Heart right ventricle (tissue), 16 donors: ENCODE results near the gene UST. TPM values are rescaled to one million over a fixed set of nuclear protein-coding genes. Genes with fewer than 3 reads are reported as not detected.

ENCODE experiments used
- ATAC-seq, 8 donors: fragments of 200-7000 bp; cut with Tn5 transposase; one replicate each; pipeline ENCODE4 v1.9.1; 2020; ENCODE audit warnings: mild to moderate bottlenecking in 8 of 8, moderate library complexity in 8 of 8, moderate number of reproducible peaks in 1 of 8
- DNase-seq, 2 donors: peaks; one replicate each; pipeline ENCODE4 v3.0.0-alpha.2; 2020
- H3K27ac ChIP-seq, 10 donors: fragments of 200-600 bp; sonication (generic) in 2 of 10; one replicate each; pipeline versions ENCODE4 v1.5.0 to v1.8.0; 2020 to 2022; ENCODE audit warnings: mild to moderate bottlenecking in 3 of 10
- H3K27me3 ChIP-seq, 7 donors: fragments of 200-600 bp; one replicate each; pipeline ENCODE4 v1.8.0; 2021 to 2022; ENCODE audit warnings: mild to moderate bottlenecking in 2 of 7
- H3K36me3 ChIP-seq, 9 donors: fragments of 200-600 bp; sonication (generic) in 1 of 9; one replicate each; pipeline versions ENCODE4 v1.5.0 to v1.8.0; 2020 to 2022; ENCODE audit warnings: mild to moderate bottlenecking in 2 of 9
- H3K4me1 ChIP-seq, 9 donors: fragments of 200-600 bp; sonication (generic) in 1 of 9; one replicate each; pipeline versions ENCODE4 v1.5.0 to v1.8.0; 2020 to 2022; ENCODE audit warnings: mild to moderate bottlenecking in 4 of 9
- H3K4me3 ChIP-seq, 10 donors: fragments of 200-600 bp; sonication (generic) in 2 of 10; one replicate each; pipeline versions ENCODE4 v1.5.0 to v1.8.0; 2020 to 2022; ENCODE audit warnings: mild to moderate bottlenecking in 7 of 10, moderate library complexity in 2 of 10
- H3K9me3 ChIP-seq, 11 donors: fragments of 200-600 bp in 10 of 11; sonication (generic) in 2 of 11; one replicate each; pipeline versions ENCODE4 v1.5.0 to v1.8.0; 2013 to 2022; ENCODE audit warnings: mild to moderate bottlenecking in 2 of 11, control low read depth in 1 of 11, moderate library complexity in 1 of 11
- CTCF ChIP-seq, 9 donors: fragments of 200-600 bp; sonication (generic) in 2 of 9; IDR thresholded peaks; one replicate each; pipeline versions ENCODE4 v1.5.0 to v1.8.0; 2021 to 2022; ENCODE audit warnings: antibody characterized with exemption in 9 of 9, mild to moderate bottlenecking in 5 of 9, moderate library complexity in 1 of 9
- WGBS, 2 donors: extraction: QIAGEN DNeasy Blood & Tissue Kit; methylation state at CpG; one replicate each; pipeline ENCODE4 v1.1.7; 2013; ENCODE audit warnings: inconsistent platforms in 1 of 2; 5-methylcytosine and 5-hydroxymethylcytosine counted together
- intact Hi-C, 10 donors: fragments of 100-400 bp; cut with DNase I; formaldehyde crosslinking; loops; one replicate each; pipeline versions ENCODE4 v1.11.1 to v1.14.2; 2022
- polyA plus RNA-seq, 2 donors: library from polyadenylated mRNA; stranded (reverse); fragments of 200-250 nt; gene quantifications; one replicate each; pipeline ENCODE4 v1.2.3, GENCODE V29; 2013
- total RNA-seq, 10 donors: library from RNA; stranded (reverse); fragmentation: NEBNext Ultra II Directional in 3 of 10; extraction: Animal tissue kit (Norgen Biotek cat#: 25700) in 3 of 10; gene quantifications; one replicate each; pipeline versions ENCODE4 v1.2.1 to v1.2.4, GENCODE V29; 2021 to 2023
- donor health status: Arrhythmogenic right ventricular cardiomyopathy.
- donor health status: ischemic (EF 13 %, LVEDD 7.1; RV severe dilation, severe dysfunction).
- donor health status: healthy with polysubstance abuse.
- donor health status: DM: no; HTN: yes; CAD: no.
- donor health status: DM: no; HTN: no; CAD: no.
- donor health status: ischemic (EF 25% LVEDD 6.9; RV normal size, moderate dysfunction).
- donor health status: ischemic (EF 25% LVEDD 5.7; RV mildly dilated, moderate dysfunction).
- donor health status: healthy.
- donor health status: DM: yes; HTN: yes; CAD: no.
- donor health status: Ischemic cardiomyopathy.
- donor health status: ischemic (EF 35%, LVEDD 5.7; RV mildly dilated, moderate dysfunction).
- donor health status: nonischemic (EF 11% LVEDD 7.7; RV severe dilation, severe dysfunction).
- donor health status: DM: yes; HTN: yes; CAD: no.
- donor health status: PGD.
- donor health status: ischemic (EF 29% LVEDD 5.4; RV normal size, mild dysfunction).
- donor health status: nonischemic (EF 23%, LVEDD 6.1; RV moderate dilation, normal function).

UST gene
- total and polyA plus RNA-seq, 12 donors: 1.6 to 4.1 (median 2.3) TPM

GRCh38 chr6:148890096-148890495, 143.3 kb downstream of the UST start:
- ATAC-seq: peak in 6 of 8 donors; percentile 36 to 61 (median 46)
- Histone ChIP-seq H3K4me1 (peaks cover 0 to 31% (median 19%) of the 10 kb centered on the region in 9 donors), H3K27ac (peak overlapping the region in 3 of 10 donors; percentile 8 to 44 (median 28)), H3K36me3 (no peaks in the 10 kb centered on the region), H3K4me3 (no peak overlapping the region), H3K27me3 (no peaks in the 10 kb centered on the region), H3K9me3 (no peaks in the 10 kb centered on the region)
- intact Hi-C loops: no loop called here
- TF ChIP-seq CTCF (IDR thresholded peaks at IDR 0.05): no peak
- DNase-seq: no peak
- WGBS, 2 donors: 40 to 53% methylated on average over 3 of the region's 3 CpGs

- no peak for DNase-seq
- Histone ChIP-seq H3K4me3 (no peak overlapping the region), H3K27me3 (no peaks in the 10 kb centered on the region), H3K4me1 (peaks cover 0 to 31% (median 19%) of the 10 kb centered on the region in 9 donors), H3K9me3 (no peaks in the 10 kb centered on the region), H3K27ac (peak overlapping the region in 2 of 10 donors; percentile 8 to 44), H3K36me3 (no peaks in the 10 kb centered on the region)
- intact Hi-C loops: no loop called here
- no peak for ATAC-seq
- TF ChIP-seq CTCF (IDR thresholded peaks at IDR 0.05): no peak
- 63 to 70% methylated on average over 13 of the region's 13 CpGs for WGBS, 2 donors
These were observed 144.0 kb downstream of the UST start for GRCh38 chr6:148890652-148891404.

GRCh38 chr6:148891405-148891783, 144.6 kb downstream of the UST start:
- Histone ChIP-seq H3K9me3 (no peaks in the 10 kb centered on the region), H3K36me3 (no peaks in the 10 kb centered on the region), H3K27me3 (no peaks in the 10 kb centered on the region), H3K4me3 (no peak overlapping the region), H3K4me1 (peaks cover 0 to 31% (median 19%) of the 10 kb centered on the region in 9 donors), H3K27ac (no peak overlapping the region)
- DNase-seq (no peak), ATAC-seq (no peak)
- intact Hi-C loops: no loop called here
- no peak for TF ChIP-seq CTCF (IDR thresholded peaks at IDR 0.05)
- 21 to 22% methylated on average over 1 of the region's 1 CpG for WGBS, 2 donors

GRCh38 chr6:148892247-148892646, 145.4 kb downstream of the UST start:
- no peak for TF ChIP-seq CTCF (IDR thresholded peaks at IDR 0.05)
- Histone ChIP-seq H3K9me3 (no peaks in the 10 kb centered on the region), H3K4me1 (peaks cover 0 to 31% (median 19%) of the 10 kb centered on the region in 9 donors), H3K4me3 (no peak overlapping the region), H3K27ac (no peak overlapping the region), H3K27me3 (no peaks in the 10 kb centered on the region), H3K36me3 (no peaks in the 10 kb centered on the region)
- intact Hi-C loops: no loop called here
- DNase-seq: no peak
- ATAC-seq: no peak
